Measurements from ENCODE around the gene ENTPD8.
"Not testable (repeated sequence)": the region's sequence is repeated elsewhere in the genome, so short reads cannot be mapped to it uniquely, and the experiment has no call there.

Gene ENTPD8

DNA sequence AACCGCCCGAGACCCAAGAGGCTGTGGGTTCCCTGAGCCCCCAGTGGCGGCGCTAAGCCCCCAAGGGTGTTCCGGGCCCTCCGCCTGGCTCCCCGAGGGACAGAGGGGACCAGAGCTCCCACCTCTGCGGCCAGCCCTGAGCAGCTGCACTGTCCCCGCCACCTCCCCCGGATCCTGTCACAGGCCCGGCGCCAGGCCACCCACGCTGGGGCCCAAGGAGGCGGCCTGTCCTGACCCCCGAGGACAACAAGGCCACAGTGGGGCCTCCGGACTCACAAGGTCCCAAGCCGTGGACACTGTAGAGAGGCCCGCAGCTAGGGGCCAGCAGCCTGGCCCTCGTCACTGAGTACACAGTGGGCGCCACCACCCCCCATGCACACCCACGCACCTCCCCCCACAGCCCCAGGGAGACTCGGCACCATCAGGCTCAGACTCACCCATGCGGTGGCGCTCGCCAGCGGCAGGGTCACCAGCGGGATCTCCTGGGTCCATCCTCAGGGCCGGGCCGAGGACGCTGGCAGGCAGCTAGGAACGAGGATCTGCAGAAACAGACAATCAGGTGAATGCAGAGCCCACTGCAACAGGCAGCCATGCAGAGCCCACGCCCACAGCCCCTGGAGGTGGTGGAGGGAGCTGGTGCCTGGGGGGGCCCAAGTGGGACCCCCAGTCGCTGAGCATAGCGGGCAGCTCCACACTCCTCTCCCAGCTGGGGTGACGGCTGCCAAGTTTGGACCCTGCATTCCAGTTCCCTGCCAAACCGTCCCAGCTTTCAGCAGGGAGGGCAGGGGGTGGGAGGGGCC, 46.1 kb downstream of the ENTPD8 start:
- DNase-seq (ENCODE audit: low read depth in 2 of 2): no peak

GRCh38 chr9:137393176-137394150, 47.7 kb downstream of the ENTPD8 start:
- no peak for DNase-seq (ENCODE audit: low read depth in 2 of 2)

GRCh38 chr9:137392232-137393007, 48.7 kb downstream of the ENTPD8 start:
- DNase-seq (ENCODE audit: low read depth in 2 of 2): no peak

GRCh38 chr9:137391411-137391754, 49.8 kb downstream of the ENTPD8 start:
- DNase-seq (ENCODE audit: low read depth in 2 of 2): no peak

GRCh38 chr9:137390553-137391410, 50.4 kb downstream of the ENTPD8 start:
- DNase-seq (ENCODE audit: low read depth in 2 of 2): no peak

GRCh38 chr9:137389428-137389746, 51.8 kb downstream of the ENTPD8 start:
- no peak for DNase-seq (ENCODE audit: low read depth in 2 of 2)

DNA sequence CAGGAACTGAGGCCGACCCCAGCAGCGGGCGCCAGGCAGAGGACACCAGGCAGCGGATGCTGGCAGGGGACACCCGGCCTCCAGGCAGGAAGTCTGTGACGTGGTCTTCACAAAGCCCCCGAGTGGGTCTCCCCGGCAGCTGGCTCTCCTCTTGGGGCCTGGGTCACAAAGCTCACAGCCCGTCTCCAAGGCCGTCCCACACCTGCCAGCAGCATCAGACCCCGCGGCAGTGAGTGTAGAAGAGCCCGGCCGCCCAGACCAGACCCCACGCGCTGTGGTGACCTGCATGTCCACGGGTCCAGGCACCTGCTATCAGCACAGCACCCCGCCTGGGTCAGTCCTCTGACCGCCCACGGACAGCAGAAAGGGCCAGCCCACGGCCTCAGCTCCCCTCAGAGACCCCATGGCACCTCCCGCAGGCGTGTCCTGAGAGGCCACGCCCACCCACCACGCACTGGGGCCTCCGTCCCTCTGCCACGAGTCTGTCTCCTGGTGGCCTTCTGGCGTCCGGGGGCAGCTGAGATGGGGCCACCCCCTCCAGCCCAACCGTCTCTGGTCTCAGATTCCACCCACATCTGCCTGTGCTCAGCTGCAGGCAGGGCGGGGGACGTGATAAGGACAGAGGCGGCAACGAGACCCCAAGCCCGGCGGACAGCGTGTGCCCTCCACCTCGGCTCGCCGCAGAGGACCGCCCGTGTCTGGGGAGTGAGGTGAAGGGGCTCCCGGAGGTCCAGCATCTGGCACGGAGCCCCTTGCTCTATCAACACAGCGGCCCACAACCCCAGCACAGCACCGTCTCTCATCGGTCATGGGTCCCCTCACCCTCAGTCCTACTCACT, 52.3 kb downstream of the ENTPD8 start:
- no peak for DNase-seq (ENCODE audit: low read depth in 2 of 2)

DNA sequence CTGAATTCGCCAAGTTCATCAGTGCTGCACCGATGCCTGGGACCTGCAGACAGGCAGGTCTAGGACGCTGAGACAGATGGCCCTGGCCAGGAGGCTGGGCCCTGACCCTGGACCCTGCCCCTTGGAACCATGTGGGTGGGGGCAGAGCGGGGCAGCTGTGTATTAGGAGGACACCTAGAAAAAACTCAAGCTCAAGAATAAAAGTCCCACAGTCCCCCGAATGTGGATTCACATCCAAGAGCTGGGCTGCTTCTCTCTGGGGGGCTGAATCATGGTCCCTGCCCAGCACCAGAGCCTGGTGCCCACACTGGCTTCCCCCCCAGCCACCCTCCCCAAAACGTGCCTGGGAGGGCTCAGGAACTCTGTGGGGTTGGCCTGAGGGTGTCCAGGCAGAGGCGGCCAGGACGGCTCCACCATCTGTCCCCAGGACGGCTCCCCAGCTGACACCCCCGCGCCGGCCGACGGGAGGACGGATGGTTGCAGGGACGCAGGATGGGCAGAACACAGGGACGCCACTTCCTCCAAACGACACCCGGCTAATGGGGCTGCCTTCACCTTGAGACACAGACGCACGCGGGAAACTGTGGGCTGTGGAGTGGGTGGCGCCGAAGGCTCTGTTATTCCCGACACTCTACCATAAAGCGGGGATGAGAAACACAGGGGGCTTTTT, 53.1 kb downstream of the ENTPD8 start:
- no peak for DNase-seq (ENCODE audit: low read depth in 2 of 2)

DNA sequence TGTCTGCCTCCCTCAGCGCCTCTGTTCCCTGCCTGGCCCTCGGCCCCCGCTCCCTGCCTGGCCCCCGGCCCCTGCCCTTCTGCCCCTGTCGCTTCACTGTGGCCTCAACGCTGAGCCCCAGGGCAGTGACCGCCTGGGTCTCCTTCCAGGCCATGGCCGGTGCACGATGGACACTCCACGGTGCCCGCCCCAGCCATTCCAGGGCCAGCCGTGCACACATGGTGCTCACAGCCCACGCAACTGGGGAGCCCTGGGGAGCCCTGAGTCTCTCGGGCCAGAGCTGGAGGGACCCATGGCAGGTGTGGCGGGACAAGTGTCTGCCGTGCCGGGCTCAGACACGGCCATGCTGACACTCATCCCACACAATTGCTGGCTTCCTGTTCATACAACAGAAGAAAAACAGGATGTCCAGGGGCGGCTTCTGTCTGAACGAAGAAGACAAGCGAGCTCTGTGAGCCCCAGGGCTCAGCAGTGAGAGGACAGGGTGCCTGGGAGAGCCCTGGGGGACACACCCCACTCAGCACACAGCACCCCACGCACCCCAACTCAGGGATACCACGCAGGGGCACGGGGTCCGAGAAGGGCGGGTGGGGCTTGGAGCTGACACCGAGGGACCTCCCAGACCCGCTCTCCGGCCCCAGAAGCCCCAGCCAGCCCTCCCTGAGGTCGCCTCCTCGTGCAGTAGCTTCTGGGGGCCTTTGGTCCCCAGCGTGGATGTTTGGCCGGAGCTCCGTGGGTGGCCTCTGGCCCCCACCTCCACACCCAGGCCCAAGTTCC, 53.9 kb downstream of the ENTPD8 start:
- peak in 1 of 2 experiments; percentile 11 for DNase-seq (ENCODE audit: low read depth in 2 of 2)

DNA sequence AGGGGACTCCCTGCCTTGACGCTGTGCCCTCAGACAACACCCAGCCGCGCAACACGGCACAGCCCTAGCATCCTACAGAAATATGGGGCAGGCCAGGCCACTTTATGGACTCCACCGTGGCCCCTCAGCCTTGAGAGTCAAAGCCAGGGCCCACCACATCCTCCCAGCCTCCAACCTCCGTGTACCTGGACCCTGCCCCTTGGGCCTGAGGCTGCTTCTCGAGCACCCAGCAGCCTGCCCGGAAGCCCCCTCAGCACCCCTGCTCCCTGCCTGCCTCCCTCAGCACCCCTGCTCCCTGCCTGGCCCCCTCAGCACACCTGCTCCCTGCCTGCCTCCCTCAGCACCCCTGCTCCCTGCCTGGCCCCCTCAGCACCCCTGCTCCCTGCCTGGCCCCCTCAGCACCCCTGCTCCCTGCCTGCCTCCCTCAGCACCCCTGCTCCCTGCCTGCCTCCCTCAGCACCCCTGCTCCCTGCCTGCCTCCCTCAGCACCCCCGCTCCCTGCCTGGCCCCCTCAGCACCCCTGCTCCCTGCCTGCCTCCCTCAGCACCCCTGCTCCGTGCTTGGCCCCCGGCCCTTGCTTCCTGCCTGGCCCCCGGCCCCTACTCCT, 54.5 kb downstream of the ENTPD8 start:
- not testable (repeated sequence) for DNase-seq (ENCODE audit: low read depth in 2 of 2)

DNA sequence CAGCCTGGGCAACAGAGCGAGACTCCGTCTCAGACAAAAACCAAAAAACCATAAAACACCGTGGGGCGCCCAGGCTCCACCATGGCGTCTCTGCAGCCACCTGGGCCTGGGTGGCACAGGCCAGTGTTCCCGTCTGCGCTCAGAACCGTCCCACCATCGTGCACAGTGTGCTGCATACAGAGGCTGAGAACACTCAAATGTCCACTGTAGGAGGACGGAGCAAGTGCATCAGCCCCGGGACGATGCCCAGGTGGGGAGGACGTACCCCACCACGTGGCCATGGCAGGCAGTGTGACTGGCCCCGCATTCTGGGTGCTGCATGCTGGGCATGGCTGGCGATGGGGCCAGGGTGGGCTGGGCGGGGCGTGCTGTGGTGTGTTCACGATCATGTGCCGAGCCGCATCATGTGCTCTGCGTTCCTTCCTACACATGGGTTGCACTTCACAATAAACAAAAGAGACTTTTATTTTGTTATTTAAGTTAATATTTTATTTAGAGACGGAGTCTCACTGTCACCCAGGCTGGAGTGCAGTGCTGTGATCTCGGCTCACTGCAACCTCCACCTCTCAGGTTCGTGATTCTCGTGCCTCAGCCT, 56.0 kb downstream of the ENTPD8 start:
- no peak for DNase-seq (ENCODE audit: low read depth in 2 of 2)
